ENCODE measurements around the gene WASF2.
"Not testable (repeated sequence)": the region's sequence is repeated elsewhere in the genome, so short reads cannot be mapped to it uniquely, and the experiment has no call there.

The WASF2 gene

DNA sequence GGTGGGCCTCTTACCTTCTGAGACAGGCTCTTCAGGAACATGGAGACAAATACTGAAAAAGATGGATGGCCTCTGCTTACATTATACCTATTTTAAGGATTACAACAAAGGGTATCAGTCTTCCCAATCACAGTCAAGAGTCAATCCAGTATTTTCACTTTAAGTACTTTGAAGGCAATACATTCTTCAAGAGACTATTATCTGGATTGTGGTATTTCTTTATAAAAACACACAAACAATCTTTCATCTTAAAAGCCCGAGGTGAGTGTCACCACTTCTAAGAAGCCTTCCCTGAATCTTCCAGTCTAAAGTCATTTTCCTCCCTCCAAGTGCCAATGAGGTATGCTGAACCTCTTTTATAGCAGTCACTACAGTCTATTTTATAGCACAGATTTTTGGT lies 45.3 kb downstream of the WASF2 start:
- no peak for DNase-seq (ENCODE audit: low spot score)
- TF ChIP-seq, protein P1, sequence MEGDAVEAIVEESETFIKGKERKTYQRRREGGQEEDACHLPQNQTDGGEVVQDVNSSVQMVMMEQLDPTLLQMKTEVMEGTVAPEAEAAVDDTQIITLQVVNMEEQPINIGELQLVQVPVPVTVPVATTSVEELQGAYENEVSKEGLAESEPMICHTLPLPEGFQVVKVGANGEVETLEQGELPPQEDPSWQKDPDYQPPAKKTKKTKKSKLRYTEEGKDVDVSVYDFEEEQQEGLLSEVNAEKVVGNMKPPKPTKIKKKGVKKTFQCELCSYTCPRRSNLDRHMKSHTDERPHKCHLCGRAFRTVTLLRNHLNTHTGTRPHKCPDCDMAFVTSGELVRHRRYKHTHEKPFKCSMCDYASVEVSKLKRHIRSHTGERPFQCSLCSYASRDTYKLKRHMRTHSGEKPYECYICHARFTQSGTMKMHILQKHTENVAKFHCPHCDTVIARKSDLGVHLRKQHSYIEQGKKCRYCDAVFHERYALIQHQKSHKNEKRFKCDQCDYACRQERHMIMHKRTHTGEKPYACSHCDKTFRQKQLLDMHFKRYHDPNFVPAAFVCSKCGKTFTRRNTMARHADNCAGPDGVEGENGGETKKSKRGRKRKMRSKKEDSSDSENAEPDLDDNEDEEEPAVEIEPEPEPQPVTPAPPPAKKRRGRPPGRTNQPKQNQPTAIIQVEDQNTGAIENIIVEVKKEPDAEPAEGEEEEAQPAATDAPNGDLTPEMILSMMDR (IDR thresholded peaks at IDR 0.05; ENCODE audit: extremely low read depth, missing control alignments) = no peak

DNA sequence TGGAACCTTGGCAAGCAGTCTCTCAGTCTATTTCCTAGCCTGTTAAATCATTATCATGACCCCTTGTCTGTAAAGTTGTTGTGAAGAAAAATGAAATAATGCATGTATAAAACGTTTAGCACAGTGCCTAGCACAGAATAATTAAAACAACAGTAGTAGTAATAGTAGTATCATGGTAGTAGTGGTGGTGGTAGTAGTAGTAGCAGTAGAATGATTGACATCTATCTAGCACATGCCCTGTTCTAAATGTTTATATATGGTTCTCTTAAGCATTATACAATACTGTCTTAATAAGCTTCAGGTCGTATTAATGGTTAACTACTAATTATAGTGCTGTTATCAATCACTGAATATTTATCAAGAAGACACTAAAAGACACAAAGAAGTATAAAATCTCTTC lies 50.8 kb downstream of the WASF2 start:
- TF ChIP-seq, protein P1 (IDR thresholded peaks at IDR 0.05; ENCODE audit: extremely low read depth, missing control alignments) = no peak
- no peak for DNase-seq (ENCODE audit: low spot score)

DNA sequence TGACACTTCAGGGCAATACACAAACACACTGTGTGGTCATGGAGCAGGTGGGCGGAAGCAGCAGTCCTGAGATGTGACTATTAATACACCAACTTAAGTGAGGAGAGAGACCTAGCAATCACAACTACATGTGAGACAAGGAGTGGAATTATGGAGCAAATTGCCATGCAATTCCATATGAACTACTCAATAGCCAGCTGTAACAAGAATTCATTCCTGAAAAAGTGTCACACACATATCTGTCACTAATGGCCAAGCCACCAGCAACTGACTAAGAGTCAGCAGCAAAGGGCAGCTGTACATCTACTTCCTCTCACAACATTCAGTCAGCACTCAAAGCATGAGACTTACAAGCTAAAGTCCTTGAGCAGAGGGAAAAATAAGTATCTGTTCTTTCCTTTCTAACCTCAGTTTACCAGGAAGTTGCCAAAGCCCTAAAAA lies 51.3 kb downstream of the WASF2 start:
- TF ChIP-seq, protein P1 (IDR thresholded peaks at IDR 0.05; ENCODE audit: extremely low read depth, missing control alignments) = no peak
- DNase-seq (ENCODE audit: low spot score) = no peak

DNA sequence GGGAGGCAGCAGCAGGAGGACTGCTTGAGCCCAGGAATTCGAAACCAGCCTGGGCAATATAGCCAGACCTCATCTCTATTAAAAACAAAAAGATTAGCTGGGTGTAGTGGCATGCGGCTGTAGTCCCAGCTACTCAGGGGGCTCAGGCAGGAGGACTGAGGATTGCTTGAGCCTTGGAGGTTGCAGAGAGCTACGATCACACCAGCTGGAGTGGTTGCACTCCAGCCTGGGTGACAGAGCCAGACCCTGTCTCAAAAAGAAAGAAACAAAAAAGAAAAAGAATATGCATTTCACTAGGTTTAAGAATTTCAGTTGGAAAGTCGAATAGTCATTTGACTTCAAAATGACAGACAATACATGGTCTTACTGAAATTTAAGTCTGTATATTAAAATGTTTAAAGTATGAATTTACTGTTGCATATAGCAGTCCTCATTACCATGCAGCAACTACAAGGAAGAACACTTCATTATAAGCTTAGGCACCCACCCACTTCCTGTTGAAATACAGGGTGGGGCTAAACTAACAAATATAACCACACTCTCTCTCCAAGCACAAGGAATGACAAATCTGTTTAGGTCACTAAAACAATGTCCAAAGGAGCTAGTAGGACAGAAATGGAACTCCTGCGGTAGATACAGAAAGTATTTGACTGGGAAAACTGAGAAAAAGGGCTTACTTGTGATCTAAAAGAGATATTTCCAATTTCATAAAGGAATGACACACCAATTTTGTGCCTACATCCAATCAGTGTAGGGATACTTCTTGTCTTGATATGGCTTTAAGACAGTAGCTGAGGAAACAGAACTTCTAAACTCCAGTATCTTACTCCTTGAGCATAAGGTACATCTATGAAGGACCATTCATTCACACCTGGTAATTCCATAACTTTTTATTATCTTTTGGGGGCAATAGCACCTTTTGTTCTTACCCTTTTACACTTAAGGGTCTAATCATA lies 53.5 kb downstream of the WASF2 start:
- no peak for DNase-seq (ENCODE audit: low spot score)
- TF ChIP-seq, protein P1 (IDR thresholded peaks at IDR 0.05; ENCODE audit: extremely low read depth, missing control alignments) = no peak

DNA sequence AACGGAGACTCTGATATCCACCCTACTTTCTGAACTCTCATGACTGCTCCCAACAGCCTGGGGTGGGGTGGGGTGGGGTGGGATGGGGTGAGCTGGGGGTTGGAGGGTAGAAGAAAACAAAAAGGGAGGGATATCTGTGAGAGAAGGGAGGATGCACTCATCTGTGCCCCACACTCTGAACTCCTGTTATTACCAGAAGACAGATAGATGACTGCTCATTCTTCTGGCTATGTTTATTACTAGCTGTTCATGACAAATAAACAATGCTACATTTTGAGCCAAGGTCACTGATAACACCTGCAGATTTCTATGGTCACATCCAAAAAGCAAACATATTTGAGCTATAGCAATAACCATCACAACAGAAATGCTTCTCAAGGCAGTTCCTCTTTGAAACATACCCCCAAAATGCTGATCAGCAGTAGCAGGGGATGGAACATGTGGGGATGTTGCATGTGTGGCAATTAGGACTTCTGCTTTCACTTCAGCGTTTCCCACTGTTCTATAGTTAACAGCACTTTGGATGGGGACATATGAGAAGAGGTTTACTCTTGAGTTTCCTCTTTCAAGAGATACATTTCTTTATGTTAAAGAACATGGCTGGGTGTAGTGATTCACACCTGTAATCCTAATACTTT lies 54.3 kb downstream of the WASF2 start:
- DNase-seq (ENCODE audit: low spot score) = peak; percentile 32
- TF ChIP-seq, protein P1 (IDR thresholded peaks at IDR 0.05; ENCODE audit: extremely low read depth, missing control alignments) = no peak

DNA sequence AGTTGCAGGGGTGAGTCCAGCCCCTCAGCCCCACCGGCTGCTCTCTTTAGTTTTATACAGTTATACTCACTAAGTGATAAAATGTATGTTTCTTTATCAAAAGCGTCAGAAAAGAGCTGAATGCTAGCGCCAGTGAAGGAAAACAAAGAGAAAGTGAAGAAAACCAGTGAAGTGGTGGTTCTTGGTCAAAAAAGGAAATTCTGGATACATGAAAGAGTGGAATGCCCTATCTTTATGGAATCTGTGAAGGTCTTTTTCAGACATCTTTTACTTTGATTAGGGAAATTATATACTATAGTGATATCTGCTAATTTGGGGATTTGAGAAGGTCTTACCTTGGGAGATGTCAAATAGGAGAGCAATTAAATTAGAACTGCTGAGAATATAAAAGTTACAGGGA lies 56.3 kb downstream of the WASF2 start:
- no peak for DNase-seq (ENCODE audit: low spot score)
- TF ChIP-seq, protein P1 (IDR thresholded peaks at IDR 0.05; ENCODE audit: extremely low read depth, missing control alignments) = no peak

DNA sequence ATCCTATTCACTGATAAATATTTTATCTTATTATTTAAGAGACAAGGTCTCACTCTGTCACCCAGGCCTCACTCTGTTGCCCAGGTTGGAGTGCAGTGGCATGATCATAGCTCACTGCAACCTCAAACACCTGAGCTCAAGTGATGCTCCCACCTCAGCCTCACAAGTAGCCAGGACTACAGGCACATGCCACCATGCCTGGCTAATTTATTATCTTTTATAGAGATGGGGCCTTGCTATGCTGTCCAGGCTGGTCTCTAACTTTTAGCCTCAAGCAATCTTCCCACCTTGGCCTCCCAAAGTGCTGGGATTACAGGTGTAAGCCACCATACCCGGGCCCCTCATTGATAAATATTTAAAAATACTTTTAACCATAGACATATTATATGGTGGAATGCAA lies 57.2 kb downstream of the WASF2 start:
- DNase-seq (ENCODE audit: low spot score) = not testable (repeated sequence)

Data from GM20000 (cell line).